GF-D8 (cell line): ENCODE results near the gene ZNF184.
"Not testable (repeated sequence)": the region's sequence is repeated elsewhere in the genome, so short reads cannot be mapped to it uniquely, and the experiment has no call there.

Source experiments
- DNase-seq: peaks from one replicate; lab custom pipeline; 2025; lab: John Stamatoyannopoulos, UW

The ZNF184 gene

DNA sequence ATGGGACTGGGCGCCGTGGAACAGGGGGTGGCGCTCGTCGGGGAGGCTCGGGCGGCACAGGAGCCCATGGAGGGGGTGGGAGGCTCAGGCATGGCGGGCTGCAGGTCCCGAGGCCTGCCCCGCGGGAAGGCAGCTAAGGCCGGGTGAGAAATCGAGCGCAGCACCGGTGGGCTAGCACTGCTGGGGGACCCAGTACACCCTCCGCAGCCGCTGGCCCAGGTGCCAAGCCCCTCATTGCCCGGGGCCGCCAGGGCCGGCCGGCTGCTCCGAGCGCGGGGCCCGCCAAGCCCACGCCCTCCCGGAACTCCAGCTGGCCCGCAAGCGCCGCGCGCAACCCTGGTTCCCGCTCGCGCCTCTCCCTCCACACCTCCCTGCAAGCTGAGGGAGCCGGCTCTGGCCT is 48.1 kb downstream of the ZNF184 start:
- DNase-seq = not testable (repeated sequence)

- no peak for DNase-seq
Measured at GRCh38 chr6:27422651-27423332, 50.1 kb downstream of the ZNF184 start.

- DNase-seq = no peak
Measured at GRCh38 chr6:27419363-27419762, 53.5 kb downstream of the ZNF184 start.

GRCh38 chr6:27415898-27416297 is 57.0 kb downstream of the ZNF184 start:
- DNase-seq = no peak

- DNase-seq = no peak
Measured at GRCh38 chr6:27414996-27415395, 57.9 kb downstream of the ZNF184 start.

DNA sequence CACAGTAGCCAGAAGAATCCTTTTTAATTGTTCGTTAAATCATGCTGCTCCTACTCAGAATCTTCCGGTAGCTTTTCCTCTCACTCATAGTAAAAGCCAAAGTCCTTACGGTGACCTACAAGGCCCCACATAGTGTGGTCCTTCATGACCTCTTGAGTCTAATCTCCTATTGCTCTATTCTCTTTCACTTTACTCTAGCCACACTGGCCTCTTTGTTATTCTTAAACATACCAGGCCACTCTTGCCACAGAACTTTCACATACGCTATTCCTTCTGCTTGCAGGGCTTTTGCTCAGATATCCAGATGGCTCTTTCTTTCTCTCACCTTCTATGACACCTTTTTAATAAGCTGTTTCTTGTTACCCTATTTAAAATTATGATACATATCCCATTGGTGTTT is 58.6 kb downstream of the ZNF184 start:
- no peak for DNase-seq

DNA sequence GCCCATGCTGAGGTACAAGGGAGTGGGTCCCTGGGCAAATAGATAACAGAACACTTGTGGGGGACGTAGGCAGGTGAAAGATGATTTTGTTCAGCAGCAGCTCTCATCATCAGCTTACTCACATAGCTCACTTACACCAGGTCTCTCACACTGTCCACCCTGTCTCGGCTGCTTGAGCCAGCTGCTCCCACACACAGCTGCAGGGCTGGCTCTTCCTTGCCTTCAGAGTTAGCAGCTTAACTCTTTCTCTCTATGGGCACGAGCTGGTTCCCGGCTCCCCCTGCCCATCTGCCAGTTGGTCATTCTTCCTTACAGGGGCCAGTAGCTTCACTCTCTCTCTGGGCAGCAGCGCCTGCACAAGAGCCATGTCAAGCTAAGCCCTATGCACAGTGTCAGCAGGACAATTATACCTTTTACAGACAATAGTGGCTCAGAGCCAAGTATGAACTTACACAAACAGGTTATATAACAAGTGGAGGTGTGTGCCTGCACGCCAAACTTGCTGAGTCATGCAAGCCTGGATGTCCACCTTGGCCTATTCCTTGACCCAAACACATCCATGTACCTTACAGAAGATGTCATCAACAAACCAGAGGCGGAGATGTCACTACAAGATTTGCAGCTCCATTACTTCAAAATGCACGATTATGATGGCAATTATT is 65.6 kb downstream of the ZNF184 start:
- DNase-seq = no peak

DNA sequence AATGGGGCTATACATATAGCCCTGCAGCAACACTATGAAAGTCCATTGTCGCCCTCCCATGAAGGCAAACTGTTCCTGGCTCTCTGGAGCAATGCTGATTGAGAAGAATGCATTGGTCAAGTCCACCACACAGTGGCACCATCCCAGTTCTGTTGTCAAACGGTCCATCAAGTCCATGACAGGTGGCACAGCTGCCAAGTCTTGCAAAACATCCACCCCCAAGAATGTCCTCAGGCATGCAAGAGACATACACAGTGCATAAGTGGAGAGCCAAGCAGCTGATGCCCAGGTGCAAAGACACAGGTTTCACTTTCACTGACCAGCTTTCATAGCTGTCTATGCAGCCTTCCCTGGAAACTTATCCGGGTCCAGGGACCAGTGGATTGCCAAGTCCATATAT is 66.8 kb downstream of the ZNF184 start:
- DNase-seq = no peak

DNA sequence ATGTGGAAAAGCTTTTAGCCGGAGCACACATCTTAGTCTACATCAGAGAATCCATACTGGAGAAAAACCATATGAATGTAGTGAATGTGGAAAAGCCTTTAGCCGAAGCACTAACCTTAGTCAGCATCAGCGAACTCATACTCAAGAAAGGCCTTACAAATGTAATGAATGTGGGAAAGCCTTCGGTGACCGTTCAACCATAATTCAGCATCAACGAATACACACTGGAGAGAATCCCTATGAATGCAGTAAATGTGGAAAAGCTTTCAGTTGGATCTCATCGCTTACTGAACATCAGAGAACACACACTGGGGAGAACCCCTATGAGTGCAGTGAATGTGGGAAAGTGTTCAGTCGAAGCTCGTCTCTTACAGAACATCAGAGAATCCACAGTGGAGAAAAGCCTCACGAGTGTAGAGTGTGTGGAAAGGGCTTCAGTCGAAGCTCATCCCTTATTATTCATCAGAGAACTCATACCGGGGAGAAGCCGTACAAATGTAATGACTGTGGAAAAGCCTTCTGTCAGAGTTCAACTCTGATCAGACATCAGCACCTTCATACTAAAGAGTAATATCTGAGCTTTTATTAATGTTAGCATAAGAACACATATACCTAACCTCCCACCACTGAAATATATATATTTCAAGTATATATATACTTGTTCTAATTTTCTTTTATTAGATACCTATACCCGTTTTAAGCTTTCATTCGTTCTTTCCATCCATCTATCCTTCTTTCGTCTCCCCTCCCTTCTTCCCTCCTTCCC is 71.8 kb downstream of the ZNF184 start:
- DNase-seq = no peak
